ENCODE measurements around the gene OR2T8.

GRCh38 chr1:247906504-247907047, 13.5 kb upstream of the OR2T8 start:
- no peak for TF ChIP-seq ZFP3 (CRISPR knock-in tag; IDR thresholded peaks at IDR 0.05)
- no peak for TF ChIP-seq CREB5 (CRISPR knock-in tag; IDR thresholded peaks at IDR 0.05; ENCODE audit: low read depth)
- TF ChIP-seq BACH2 (CRISPR knock-in tag; IDR thresholded peaks at IDR 0.05; ENCODE audit: borderline replicate concordance) = no peak
- TF ChIP-seq PATZ1 (CRISPR knock-in tag; IDR thresholded peaks at IDR 0.05; ENCODE audit: borderline replicate concordance) = no peak
- TF ChIP-seq SNAI2 (CRISPR knock-in tag; IDR thresholded peaks at IDR 0.05) = no peak
